ENCODE measurements around the gene RALGAPA2.

Gene RALGAPA2

GRCh38 chr20:20450521-20450920, 261.9 kb downstream of the RALGAPA2 start:
- no peak for TF ChIP-seq CTCF (IDR thresholded peaks at IDR 0.05; ENCODE audit: low read depth, low read length)
- no peak overlapping the region for H3K4me3 ChIP-seq (replicated peaks in 1 of 2; ENCODE audit: low read depth in 2 of 2, low read length in 2 of 2)
- DNase-seq (ENCODE audit: low read depth in 2 of 2) = peak in 1 of 2 donors; percentile 22

- H3K4me3 ChIP-seq (replicated peaks in 1 of 2; ENCODE audit: low read depth in 2 of 2, low read length in 2 of 2) = no peak overlapping the region
- no peak for DNase-seq (ENCODE audit: low read depth in 2 of 2)
- no peak for TF ChIP-seq CTCF (IDR thresholded peaks at IDR 0.05; ENCODE audit: low read depth, low read length)
Measured at GRCh38 chr20:20448881-20449280, 263.6 kb downstream of the RALGAPA2 start.

- DNase-seq (ENCODE audit: low read depth in 2 of 2) = no peak
- no peak overlapping the region for H3K4me3 ChIP-seq (replicated peaks in 1 of 2; ENCODE audit: low read depth in 2 of 2, low read length in 2 of 2)
- no peak for TF ChIP-seq CTCF (IDR thresholded peaks at IDR 0.05; ENCODE audit: low read depth, low read length)
Measured at GRCh38 chr20:20447196-20447595, 265.2 kb downstream of the RALGAPA2 start.

GRCh38 chr20:20446425-20447015, 265.9 kb downstream of the RALGAPA2 start:
- no peak for TF ChIP-seq CTCF (IDR thresholded peaks at IDR 0.05; ENCODE audit: low read depth, low read length)
- H3K4me3 ChIP-seq (replicated peaks in 1 of 2; ENCODE audit: low read depth in 2 of 2, low read length in 2 of 2) = no peak overlapping the region
- DNase-seq (ENCODE audit: low read depth in 2 of 2) = no peak

- DNase-seq (ENCODE audit: low read depth in 2 of 2) = no peak
Measured at GRCh38 chr20:20446001-20446400, 266.4 kb downstream of the RALGAPA2 start.

GRCh38 chr20:20443504-20443903, 268.9 kb downstream of the RALGAPA2 start:
- no peak for DNase-seq (ENCODE audit: low read depth in 2 of 2)
- no peak for TF ChIP-seq CTCF (IDR thresholded peaks at IDR 0.05; ENCODE audit: low read depth, low read length)
- no peak overlapping the region for H3K4me3 ChIP-seq (replicated peaks in 1 of 2; ENCODE audit: low read depth in 2 of 2, low read length in 2 of 2)

More at GRCh38 chr20:20446001-20446400, 266.4 kb downstream of the RALGAPA2 start:
- TF ChIP-seq CTCF (IDR thresholded peaks at IDR 0.05; ENCODE audit: low read depth, low read length) = no peak
- H3K4me3 ChIP-seq (replicated peaks in 1 of 2; ENCODE audit: low read depth in 2 of 2, low read length in 2 of 2) = no peak overlapping the region

- DNase-seq (ENCODE audit: low read depth in 2 of 2) = no peak
- no peak overlapping the region for H3K4me3 ChIP-seq (replicated peaks in 1 of 2; ENCODE audit: low read depth in 2 of 2, low read length in 2 of 2)
- no peak for TF ChIP-seq CTCF (IDR thresholded peaks at IDR 0.05; ENCODE audit: low read depth, low read length)
Measured at GRCh38 chr20:20442466-20442865, 270.0 kb downstream of the RALGAPA2 start.

All from cardiac fibroblast (primary cell).